ENCODE data around the gene ZNF804A. TPM values are rescaled to one million over a fixed set of nuclear protein-coding genes. Genes with fewer than 3 reads are reported as not detected.
A peak's percentile ranks its signal among the peaks of the same experiment; 100 is the strongest.

Gene ZNF804A
- total and polyA plus RNA-seq, 2 experiments from 2014 or later = 0.65 to 0.70 TPM

GRCh38 chr2:184680825-184681224 is 82.5 kb downstream of the ZNF804A start:
- TF ChIP-seq EZH2phosphoT487 (IDR thresholded peaks at IDR 0.05; ENCODE audit: insufficient read depth, low read depth) (no peak), EZH2 (IDR thresholded peaks at IDR 0.05; ENCODE audit: insufficient read depth, poor library complexity, severe bottlenecking) (no peak)
- 94 to 97% methylated on average over 2 of the region's 2 CpGs for WGBS, 2 experiments (ENCODE audit: low coverage in 1 of 2, low lambda C conversion rate in 2 of 2, missing lambda C conversion rate in 2 of 2)
- in situ Hi-C loops (cut with MboI) = no loop called here

GRCh38 chr2:184681642-184682321 is 83.5 kb downstream of the ZNF804A start:
- Histone ChIP-seq H2AFZ (no peak overlapping the region), H3K9ac (no peak overlapping the region), H3K36me3 (ENCODE audit: low read depth) (no peaks in the 10 kb centered on the region), H3K4me2 (ENCODE audit: unreplicated experiment) (no peak overlapping the region), H4K20me1 (ENCODE audit: insufficient read depth) (no peaks in the 10 kb centered on the region), H3K27me3 (replicated peaks; ENCODE audit: insufficient read depth) (no peaks in the 10 kb centered on the region), H3K27ac (no peak overlapping the region), H3K79me2 (ENCODE audit: insufficient read depth) (no peaks in the 10 kb centered on the region), H3K9me2 (ENCODE audit: insufficient read depth) (no peaks in the 10 kb centered on the region), H3K4me1 (ENCODE audit: insufficient read depth) (no peaks in the 10 kb centered on the region), H3K4me3 (no peak overlapping the region), H3K9me3 (ENCODE audit: low read depth) (no peaks in the 10 kb centered on the region), H3F3A (ENCODE audit: insufficient read depth) (no peaks in the 10 kb centered on the region)
- TF ChIP-seq EZH2 (IDR thresholded peaks at IDR 0.05; ENCODE audit: insufficient read depth, poor library complexity, severe bottlenecking) (no peak), EZH2phosphoT487 (IDR thresholded peaks at IDR 0.05; ENCODE audit: insufficient read depth, low read depth) (no peak)
- no peak for DNase-seq
- in situ Hi-C loops (cut with MboI) = no loop called here
- WGBS, 2 experiments (ENCODE audit: low coverage in 1 of 2, low lambda C conversion rate in 2 of 2, missing lambda C conversion rate in 2 of 2) = 79 to 81% methylated on average over 10 of the region's 10 CpGs

More at GRCh38 chr2:184680825-184681224, 82.5 kb downstream of the ZNF804A start:
- DNase-seq = no peak
- Histone ChIP-seq H3K27me3 (replicated peaks; ENCODE audit: insufficient read depth) (no peaks in the 10 kb centered on the region), H3K4me2 (ENCODE audit: unreplicated experiment) (no peak overlapping the region), H3K9me2 (ENCODE audit: insufficient read depth) (no peaks in the 10 kb centered on the region), H3K79me2 (ENCODE audit: insufficient read depth) (no peaks in the 10 kb centered on the region), H3K27ac (no peak overlapping the region), H3K9me3 (ENCODE audit: low read depth) (no peaks in the 10 kb centered on the region), H4K20me1 (ENCODE audit: insufficient read depth) (no peaks in the 10 kb centered on the region), H3K9ac (no peak overlapping the region), H3K4me1 (ENCODE audit: insufficient read depth) (no peaks in the 10 kb centered on the region), H3K36me3 (ENCODE audit: low read depth) (no peaks in the 10 kb centered on the region), H3K4me3 (no peak overlapping the region), H3F3A (ENCODE audit: insufficient read depth) (no peaks in the 10 kb centered on the region), H2AFZ (no peak overlapping the region)

GRCh38 chr2:184683911-184684310 is 85.6 kb downstream of the ZNF804A start:
- Histone ChIP-seq H3K9ac (no peak overlapping the region), H2AFZ (no peak overlapping the region), H3K79me2 (ENCODE audit: insufficient read depth) (no peaks in the 10 kb centered on the region), H3K4me1 (ENCODE audit: insufficient read depth) (no peaks in the 10 kb centered on the region), H3K36me3 (ENCODE audit: low read depth) (no peaks in the 10 kb centered on the region), H3K4me2 (ENCODE audit: unreplicated experiment) (no peak overlapping the region), H3K4me3 (no peak overlapping the region), H4K20me1 (ENCODE audit: insufficient read depth) (no peaks in the 10 kb centered on the region), H3K27ac (no peak overlapping the region), H3K9me3 (ENCODE audit: low read depth) (no peaks in the 10 kb centered on the region), H3F3A (ENCODE audit: insufficient read depth) (no peaks in the 10 kb centered on the region), H3K27me3 (replicated peaks; ENCODE audit: insufficient read depth) (no peaks in the 10 kb centered on the region), H3K9me2 (ENCODE audit: insufficient read depth) (no peaks in the 10 kb centered on the region)
- in situ Hi-C loops (cut with MboI) = no loop called here
- TF ChIP-seq EZH2phosphoT487 (IDR thresholded peaks at IDR 0.05; ENCODE audit: insufficient read depth, low read depth) = no peak
- no peak for TF ChIP-seq EZH2 (IDR thresholded peaks at IDR 0.05; ENCODE audit: insufficient read depth, poor library complexity, severe bottlenecking)
- WGBS, 2 experiments (ENCODE audit: low coverage in 1 of 2, low lambda C conversion rate in 2 of 2, missing lambda C conversion rate in 2 of 2) = 46 to 48% methylated on average over 3 of the region's 3 CpGs
- no peak for DNase-seq

- Histone ChIP-seq H3K79me2 (ENCODE audit: insufficient read depth) (no peaks in the 10 kb centered on the region), H3K9me2 (ENCODE audit: insufficient read depth) (no peaks in the 10 kb centered on the region), H3F3A (ENCODE audit: insufficient read depth) (no peaks in the 10 kb centered on the region), H3K4me2 (ENCODE audit: unreplicated experiment) (no peak overlapping the region), H3K4me1 (ENCODE audit: insufficient read depth) (no peaks in the 10 kb centered on the region), H3K9me3 (ENCODE audit: low read depth) (no peaks in the 10 kb centered on the region), H3K4me3 (no peak overlapping the region), H3K36me3 (ENCODE audit: low read depth) (no peaks in the 10 kb centered on the region), H3K27ac (no peak overlapping the region), H3K27me3 (replicated peaks; ENCODE audit: insufficient read depth) (no peaks in the 10 kb centered on the region), H4K20me1 (ENCODE audit: insufficient read depth) (no peaks in the 10 kb centered on the region), H3K9ac (no peak overlapping the region), H2AFZ (no peak overlapping the region)
- peak; percentile 43 for DNase-seq
- WGBS, 2 experiments (ENCODE audit: low coverage in 1 of 2, low lambda C conversion rate in 2 of 2, missing lambda C conversion rate in 2 of 2) = 57 to 61% methylated on average over 6 of the region's 6 CpGs
- in situ Hi-C loops (cut with MboI) = no loop called here
- TF ChIP-seq EZH2phosphoT487 (IDR thresholded peaks at IDR 0.05; ENCODE audit: insufficient read depth, low read depth) (no peak), EZH2 (IDR thresholded peaks at IDR 0.05; ENCODE audit: insufficient read depth, poor library complexity, severe bottlenecking) (no peak)
Measured at GRCh38 chr2:184685999-184686841, 87.9 kb downstream of the ZNF804A start.

Data from GM23248 (cell line).